Rectal smooth muscle tissue (tissue), 1 donor: ENCODE data around the gene MYO1D.

ENCODE experiments used
- H3K27ac ChIP-seq: one replicate; pipeline ENCODE4 v1.7.0; 2013; ENCODE audit warnings: low read depth, low read length, inconsistent platforms
- H3K27me3 ChIP-seq: one replicate; pipeline ENCODE4 v1.7.0; 2013; ENCODE audit warnings: low read length; ENCODE audit not compliant: control insufficient read depth, insufficient read depth
- H3K36me3 ChIP-seq: one replicate; pipeline ENCODE4 v1.7.0; 2013; ENCODE audit warnings: low read length; ENCODE audit not compliant: control insufficient read depth, insufficient read depth
- H3K4me1 ChIP-seq: one replicate; pipeline ENCODE4 v1.7.0; 2013; ENCODE audit warnings: low read length; ENCODE audit not compliant: control insufficient read depth, insufficient read depth
- H3K4me3 ChIP-seq: one replicate; pipeline ENCODE4 v1.7.0; 2013; ENCODE audit warnings: low read length
- H3K9ac ChIP-seq: one replicate; pipeline ENCODE4 v1.7.0; 2013; ENCODE audit warnings: low read length

MYO1D gene

GRCh38 chr17:32604966-32605365 is 272.0 kb downstream of the MYO1D start:
- Histone ChIP-seq H3K9ac (no peak overlapping the region), H3K27me3 (no peaks in the 10 kb centered on the region), H3K27ac (no peak overlapping the region), H3K4me1 (no peaks in the 10 kb centered on the region), H3K4me3 (no peak overlapping the region), H3K36me3 (peaks cover 2% of the 10 kb centered on the region)

- Histone ChIP-seq H3K4me1 (no peaks in the 10 kb centered on the region), H3K4me3 (no peak overlapping the region), H3K27me3 (no peaks in the 10 kb centered on the region), H3K36me3 (peaks cover 2% of the 10 kb centered on the region), H3K9ac (no peak overlapping the region), H3K27ac (no peak overlapping the region)
Observed at GRCh38 chr17:32602396-32602795, 274.5 kb downstream of the MYO1D start.

- Histone ChIP-seq H3K9ac (no peak overlapping the region), H3K27me3 (no peaks in the 10 kb centered on the region), H3K4me1 (no peaks in the 10 kb centered on the region), H3K27ac (no peak overlapping the region), H3K36me3 (peaks cover 2% of the 10 kb centered on the region), H3K4me3 (no peak overlapping the region)
Observed at GRCh38 chr17:32601866-32602265, 275.1 kb downstream of the MYO1D start.

- Histone ChIP-seq H3K27ac (no peak overlapping the region), H3K4me1 (no peaks in the 10 kb centered on the region), H3K9ac (no peak overlapping the region), H3K27me3 (no peaks in the 10 kb centered on the region), H3K36me3 (no peaks in the 10 kb centered on the region), H3K4me3 (no peak overlapping the region)
Observed at GRCh38 chr17:32596628-32597027, 280.3 kb downstream of the MYO1D start.

- Histone ChIP-seq H3K27me3 (no peaks in the 10 kb centered on the region), H3K27ac (no peak overlapping the region), H3K36me3 (no peaks in the 10 kb centered on the region), H3K9ac (no peak overlapping the region), H3K4me1 (no peaks in the 10 kb centered on the region), H3K4me3 (no peak overlapping the region)
Observed at GRCh38 chr17:32596206-32596605, 280.7 kb downstream of the MYO1D start.

GRCh38 chr17:32593003-32593402 is 283.9 kb downstream of the MYO1D start:
- Histone ChIP-seq H3K27ac (no peak overlapping the region), H3K27me3 (no peaks in the 10 kb centered on the region), H3K4me3 (no peak overlapping the region), H3K36me3 (no peaks in the 10 kb centered on the region), H3K4me1 (no peaks in the 10 kb centered on the region), H3K9ac (no peak overlapping the region)

- Histone ChIP-seq H3K9ac (no peak overlapping the region), H3K4me3 (no peak overlapping the region), H3K27me3 (no peaks in the 10 kb centered on the region), H3K27ac (no peak overlapping the region), H3K4me1 (no peaks in the 10 kb centered on the region), H3K36me3 (no peaks in the 10 kb centered on the region)
Observed at GRCh38 chr17:32591405-32591804, 285.5 kb downstream of the MYO1D start.

- Histone ChIP-seq H3K27ac (no peak overlapping the region), H3K36me3 (no peaks in the 10 kb centered on the region), H3K4me1 (no peaks in the 10 kb centered on the region), H3K27me3 (no peaks in the 10 kb centered on the region), H3K4me3 (no peak overlapping the region), H3K9ac (no peak overlapping the region)
Observed at GRCh38 chr17:32590974-32591373, 285.9 kb downstream of the MYO1D start.

GRCh38 chr17:32588982-32589381 is 287.9 kb downstream of the MYO1D start:
- Histone ChIP-seq H3K27me3 (no peaks in the 10 kb centered on the region), H3K4me1 (no peaks in the 10 kb centered on the region), H3K36me3 (no peaks in the 10 kb centered on the region), H3K9ac (no peak overlapping the region), H3K27ac (no peak overlapping the region), H3K4me3 (no peak overlapping the region)

- Histone ChIP-seq H3K4me1 (no peaks in the 10 kb centered on the region), H3K9ac (no peak overlapping the region), H3K27ac (no peak overlapping the region), H3K36me3 (no peaks in the 10 kb centered on the region), H3K4me3 (no peak overlapping the region), H3K27me3 (no peaks in the 10 kb centered on the region)
Observed at GRCh38 chr17:32588135-32588534, 288.8 kb downstream of the MYO1D start.

GRCh38 chr17:32586666-32587065 is 290.3 kb downstream of the MYO1D start:
- Histone ChIP-seq H3K4me3 (no peak overlapping the region), H3K27ac (no peak overlapping the region), H3K36me3 (no peaks in the 10 kb centered on the region), H3K9ac (no peak overlapping the region), H3K4me1 (no peaks in the 10 kb centered on the region), H3K27me3 (no peaks in the 10 kb centered on the region)

- Histone ChIP-seq H3K27ac (no peak overlapping the region), H3K27me3 (no peaks in the 10 kb centered on the region), H3K4me3 (no peak overlapping the region), H3K36me3 (no peaks in the 10 kb centered on the region), H3K4me1 (no peaks in the 10 kb centered on the region), H3K9ac (no peak overlapping the region)
Observed at GRCh38 chr17:32584792-32585191, 292.1 kb downstream of the MYO1D start.

GRCh38 chr17:32583053-32583452 is 293.9 kb downstream of the MYO1D start:
- Histone ChIP-seq H3K27me3 (no peaks in the 10 kb centered on the region), H3K4me3 (no peak overlapping the region), H3K27ac (no peak overlapping the region), H3K9ac (no peak overlapping the region), H3K4me1 (no peaks in the 10 kb centered on the region), H3K36me3 (no peaks in the 10 kb centered on the region)
